Neural cell (in vitro differentiated cells): ENCODE data around the gene CCDC77. TPM values are rescaled to one million over a fixed set of nuclear protein-coding genes. Genes with fewer than 3 reads are reported as not detected.
"Not testable (repeated sequence)": the region's sequence is repeated elsewhere in the genome, so short reads cannot be mapped to it uniquely, and the experiment has no call there.

ENCODE experiments used
- H2AFZ ChIP-seq: fragments of 200-600, 300-800 bp; sonication (generic), shearing (Covaris generic); 2 replicates; pipeline ENCODE4 v1.6.0; 2014; ENCODE audit warnings: low read depth, mild to moderate bottlenecking, antibody characterized with exemption, low read length, moderate library complexity
- H3F3A ChIP-seq: fragments of 200-600 bp; shearing (Covaris generic); 2 replicates; pipeline ENCODE4 v1.6.1; 2016; ENCODE audit warnings: mild to moderate bottlenecking, moderate library complexity, mixed read lengths, antibody characterized with exemption, low read length; ENCODE audit not compliant: insufficient read depth, poor library complexity, severe bottlenecking
- H3K27ac ChIP-seq: fragments of 200-600, 300-800 bp; sonication (generic), shearing (Covaris generic); 2 replicates; pipeline ENCODE4 v1.5.1; 2014; ENCODE audit warnings: mild to moderate bottlenecking, low read length, moderate library complexity
- H3K27me3 ChIP-seq: fragments of 300-800, 200-600 bp; sonication (generic), shearing (Covaris generic); 2 replicates; pipeline ENCODE4 v1.6.0; 2014; ENCODE audit warnings: mild to moderate bottlenecking, low read depth, low read length, moderate library complexity; ENCODE audit not compliant: insufficient read depth
- H3K36me3 ChIP-seq: fragments of 300-800, 200-600 bp; sonication (generic), shearing (Covaris generic); 2 replicates; pipeline ENCODE4 v1.5.1; 2014; ENCODE audit warnings: mild to moderate bottlenecking, antibody characterized with exemption, low read length, moderate library complexity; ENCODE audit not compliant: insufficient read depth
- H3K4me2 ChIP-seq: fragments of 300-800, 200-600 bp; sonication (generic), shearing (Covaris generic); 2 replicates; pipeline ENCODE4 v1.6.0; 2014; ENCODE audit warnings: mild to moderate bottlenecking, low read length
- H3K4me3 ChIP-seq: fragments of 300-800, 200-600 bp; sonication (generic), shearing (Covaris generic); 2 replicates; pipeline ENCODE4 v1.5.1; 2014; ENCODE audit warnings: mild to moderate bottlenecking, low read length, moderate library complexity
- H3K79me2 ChIP-seq: fragments of 200-600 bp; shearing (Covaris generic); replicated peaks from 2 replicates; pipeline ENCODE4 v1.6.0; 2014; ENCODE audit warnings: mild to moderate bottlenecking, low read length, moderate library complexity; ENCODE audit not compliant: insufficient read depth
- H3K9ac ChIP-seq: fragments of 300-800, 200-600 bp; sonication (generic), shearing (Covaris generic); 2 replicates; pipeline ENCODE4 v1.6.1; 2016; ENCODE audit warnings: mild to moderate bottlenecking, low read length, mixed read lengths
- H3K9me2 ChIP-seq: fragments of 200-600 bp; shearing (Covaris generic); 2 replicates; pipeline ENCODE4 v1.6.1; 2016; ENCODE audit warnings: mild to moderate bottlenecking, low read length, mixed read lengths; ENCODE audit not compliant: insufficient read depth
- H3K9me3 ChIP-seq: fragments of 200-600, 300-800 bp; sonication (generic), shearing (Covaris generic); 2 replicates; pipeline ENCODE4 v1.6.1; 2016; ENCODE audit warnings: mild to moderate bottlenecking, mixed run types, low read length, moderate library complexity, mixed read lengths
- H4K20me1 ChIP-seq: fragments of 200-600 bp; shearing (Covaris generic); 2 replicates; pipeline ENCODE4 v1.6.1; 2016; ENCODE audit warnings: mild to moderate bottlenecking, mixed run types; ENCODE audit not compliant: insufficient read depth
- CTCF ChIP-seq: fragments of 450-650 bp; IDR thresholded peaks from 2 replicates; pipeline ENCODE4 v1.5.1; 2014; ENCODE audit warnings: antibody characterized with exemption, mild to moderate bottlenecking, moderate library complexity; ENCODE audit not compliant: poor library complexity, severe bottlenecking
- EP300 ChIP-seq: fragments of 450-650 bp; conservative IDR thresholded peaks from 2 replicates; pipeline ENCODE4 v1.6.1; 2014; ENCODE audit warnings: antibody characterized with exemption, mild to moderate bottlenecking, moderate library complexity; ENCODE audit not compliant: poor library complexity, severe bottlenecking
- EZH2 ChIP-seq: fragments of 200-600, 300-800 bp; shearing (Covaris generic), sonication (generic); IDR thresholded peaks from 2 replicates; pipeline ENCODE4 v1.6.1; 2014; ENCODE audit warnings: antibody characterized with exemption, low read length, borderline replicate concordance, mild to moderate bottlenecking; ENCODE audit not compliant: insufficient read depth, poor library complexity, severe bottlenecking
- MXI1 ChIP-seq: fragments of 450-650 bp; conservative IDR thresholded peaks from 2 replicates; pipeline ENCODE4 v1.6.1; 2014; ENCODE audit warnings: antibody characterized with exemption, mild to moderate bottlenecking; ENCODE audit not compliant: poor library complexity, severe bottlenecking
- POLR2AphosphoS5 ChIP-seq: IDR thresholded peaks from 2 replicates; pipeline ENCODE4 v1.6.1; 2012
- RAD21 ChIP-seq: fragments of 450-650 bp; conservative IDR thresholded peaks from 2 replicates; pipeline ENCODE4 v1.6.1; 2014; ENCODE audit warnings: antibody characterized with exemption, mild to moderate bottlenecking, moderate library complexity
- REST ChIP-seq: IDR thresholded peaks from 2 replicates; pipeline ENCODE4 v1.6.1; 2012; ENCODE audit warnings: borderline replicate concordance
- SMC3 ChIP-seq: fragments of 450-650 bp; conservative IDR thresholded peaks from 2 replicates; pipeline ENCODE4 v1.6.1; 2014; ENCODE audit warnings: antibody characterized with exemption, mild to moderate bottlenecking, moderate library complexity; ENCODE audit not compliant: poor library complexity
- TAF1 ChIP-seq: IDR thresholded peaks from 2 replicates; pipeline ENCODE4 v1.6.1; 2012; ENCODE audit warnings: low read depth
- polyA plus RNA-seq: library from polyadenylated mRNA; depleted of rRNA; stranded (reverse); fragments of >200 nt; gene quantifications from 2 replicates; pipeline ENCODE4 v1.2.3, GENCODE V29; 2014

Gene CCDC77
- polyA plus RNA-seq, 1 donor from 2014 or later = 42.9 TPM

- H3F3A ChIP-seq, H3K4me3 ChIP-seq, H3K27me3 ChIP-seq, H3K9me3 ChIP-seq, H3K4me2 ChIP-seq, H4K20me1 ChIP-seq, H3K9me2 ChIP-seq, H3K9ac ChIP-seq, H3K36me3 ChIP-seq, H2AFZ ChIP-seq, H3K27ac ChIP-seq, H3K79me2 ChIP-seq: not testable (repeated sequence)
These were observed 30.5 kb upstream of the CCDC77 start for GRCh38 chr12:370739-371485.

GRCh38 chr12:386651-387050, 14.8 kb upstream of the CCDC77 start:
- TF ChIP-seq POLR2AphosphoS5 (no peak), MXI1 (no peak), SMC3 (no peak), REST (no peak), RAD21 (no peak), CTCF (no peak), EZH2 (no peak), TAF1 (no peak), EP300 (no peak)
- peak overlapping the region; percentile 75 for H3K4me3 ChIP-seq
- no peaks in the 10 kb centered on the region for H3K9me2 ChIP-seq
- H3K27me3 ChIP-seq = no peaks in the 10 kb centered on the region
- peaks cover 64% of the 10 kb centered on the region for H3K79me2 ChIP-seq
- no peak overlapping the region for H3K27ac ChIP-seq
- no peaks in the 10 kb centered on the region for H4K20me1 ChIP-seq
- H3K9me3 ChIP-seq = no peaks in the 10 kb centered on the region
- peak overlapping the region; percentile 88 for H3K4me2 ChIP-seq
- H3K9ac ChIP-seq = peak overlapping the region; percentile 94
- H3F3A ChIP-seq = no peaks in the 10 kb centered on the region
- H3K36me3 ChIP-seq = peaks cover 3% of the 10 kb centered on the region
- H2AFZ ChIP-seq = no peak overlapping the region

- Histone ChIP-seq H3K27me3 (no peaks in the 10 kb centered on the region), H3K36me3 (peaks cover 3% of the 10 kb centered on the region), H3K4me2 (peak overlapping the region; percentile 88), H3K9me2 (no peaks in the 10 kb centered on the region), H4K20me1 (no peaks in the 10 kb centered on the region), H2AFZ (no peak overlapping the region), H3K4me3 (peak overlapping the region; percentile 75), H3K9me3 (no peaks in the 10 kb centered on the region), H3K27ac (peak overlapping the region; percentile 96), H3F3A (no peaks in the 10 kb centered on the region), H3K9ac (peak overlapping the region; percentile 94), H3K79me2 (peaks cover 61% of the 10 kb centered on the region)
- TF ChIP-seq REST = no peak
- no peak for TF ChIP-seq EZH2
- no peak for TF ChIP-seq SMC3
- no peak for TF ChIP-seq MXI1
- TF ChIP-seq POLR2AphosphoS5 = no peak
- no peak for TF ChIP-seq CTCF
These were observed 13.4 kb upstream of the CCDC77 start for GRCh38 chr12:388012-388411.
